A673 (cell line): ENCODE data around the gene IRX1.

Source experiments
- EZH2 ChIP-seq: fragments of 200-600 bp; sonication (generic); IDR thresholded peaks from 2 replicates; pipeline ENCODE4 v1.6.1; 2017; ENCODE audit warnings: borderline replicate concordance, low read depth, mild to moderate bottlenecking, mixed read lengths, antibody characterized with exemption, low read length; ENCODE audit not compliant: poor library complexity, severe bottlenecking
- TF ChIP-seq, protein P1 (sequence below): fragments of 300-800, 200-600 bp; sonication (generic); conservative IDR thresholded peaks from 2 replicates; pipeline ENCODE4 v1.5.1; 2017; ENCODE audit warnings: low read depth, mild to moderate bottlenecking, antibody characterized with exemption, low read length, moderate library complexity, mixed read lengths

- TF ChIP-seq, protein P1, sequence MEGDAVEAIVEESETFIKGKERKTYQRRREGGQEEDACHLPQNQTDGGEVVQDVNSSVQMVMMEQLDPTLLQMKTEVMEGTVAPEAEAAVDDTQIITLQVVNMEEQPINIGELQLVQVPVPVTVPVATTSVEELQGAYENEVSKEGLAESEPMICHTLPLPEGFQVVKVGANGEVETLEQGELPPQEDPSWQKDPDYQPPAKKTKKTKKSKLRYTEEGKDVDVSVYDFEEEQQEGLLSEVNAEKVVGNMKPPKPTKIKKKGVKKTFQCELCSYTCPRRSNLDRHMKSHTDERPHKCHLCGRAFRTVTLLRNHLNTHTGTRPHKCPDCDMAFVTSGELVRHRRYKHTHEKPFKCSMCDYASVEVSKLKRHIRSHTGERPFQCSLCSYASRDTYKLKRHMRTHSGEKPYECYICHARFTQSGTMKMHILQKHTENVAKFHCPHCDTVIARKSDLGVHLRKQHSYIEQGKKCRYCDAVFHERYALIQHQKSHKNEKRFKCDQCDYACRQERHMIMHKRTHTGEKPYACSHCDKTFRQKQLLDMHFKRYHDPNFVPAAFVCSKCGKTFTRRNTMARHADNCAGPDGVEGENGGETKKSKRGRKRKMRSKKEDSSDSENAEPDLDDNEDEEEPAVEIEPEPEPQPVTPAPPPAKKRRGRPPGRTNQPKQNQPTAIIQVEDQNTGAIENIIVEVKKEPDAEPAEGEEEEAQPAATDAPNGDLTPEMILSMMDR: no peak
- TF ChIP-seq EZH2: no peak
Observed at GRCh38 chr5:3590967-3591900, 4.4 kb upstream of the IRX1 start.
